ENCODE measurements around the gene MRPL54. TPM values are rescaled to one million over a fixed set of nuclear protein-coding genes. Genes with fewer than 3 reads are reported as not detected.

MRPL54 gene
- total RNA-seq, 1 experiment from 2014 or later, result 46.4 TPM

DNA sequence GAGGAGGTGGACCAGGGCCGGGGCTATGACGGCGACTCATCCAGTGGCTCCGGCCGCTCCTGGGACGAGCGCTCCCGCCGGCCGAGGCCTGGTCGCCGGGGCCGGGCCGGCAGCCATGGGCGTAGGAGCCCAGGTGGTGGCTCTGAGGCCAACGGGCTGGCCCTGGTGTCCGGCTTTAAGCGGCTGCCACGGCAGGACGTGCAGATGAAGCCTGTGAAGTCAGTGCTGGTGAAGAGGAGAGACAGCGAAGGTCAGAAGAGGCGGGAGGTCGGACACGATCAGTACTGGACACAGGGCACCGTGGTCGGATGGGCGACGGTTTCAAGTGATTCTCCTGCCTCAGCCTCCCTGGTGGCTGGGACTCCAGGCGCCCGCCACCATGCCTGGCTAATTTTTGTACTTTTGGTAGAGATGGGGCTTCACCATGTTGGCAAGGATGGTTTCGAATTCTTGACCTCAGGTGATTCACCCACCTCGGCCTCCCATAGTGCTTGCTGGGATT lies 32.0 kb upstream of the MRPL54 start:
- no peaks in the 10 kb centered on the region for H3K4me1 ChIP-seq
- TF ChIP-seq, protein P1, sequence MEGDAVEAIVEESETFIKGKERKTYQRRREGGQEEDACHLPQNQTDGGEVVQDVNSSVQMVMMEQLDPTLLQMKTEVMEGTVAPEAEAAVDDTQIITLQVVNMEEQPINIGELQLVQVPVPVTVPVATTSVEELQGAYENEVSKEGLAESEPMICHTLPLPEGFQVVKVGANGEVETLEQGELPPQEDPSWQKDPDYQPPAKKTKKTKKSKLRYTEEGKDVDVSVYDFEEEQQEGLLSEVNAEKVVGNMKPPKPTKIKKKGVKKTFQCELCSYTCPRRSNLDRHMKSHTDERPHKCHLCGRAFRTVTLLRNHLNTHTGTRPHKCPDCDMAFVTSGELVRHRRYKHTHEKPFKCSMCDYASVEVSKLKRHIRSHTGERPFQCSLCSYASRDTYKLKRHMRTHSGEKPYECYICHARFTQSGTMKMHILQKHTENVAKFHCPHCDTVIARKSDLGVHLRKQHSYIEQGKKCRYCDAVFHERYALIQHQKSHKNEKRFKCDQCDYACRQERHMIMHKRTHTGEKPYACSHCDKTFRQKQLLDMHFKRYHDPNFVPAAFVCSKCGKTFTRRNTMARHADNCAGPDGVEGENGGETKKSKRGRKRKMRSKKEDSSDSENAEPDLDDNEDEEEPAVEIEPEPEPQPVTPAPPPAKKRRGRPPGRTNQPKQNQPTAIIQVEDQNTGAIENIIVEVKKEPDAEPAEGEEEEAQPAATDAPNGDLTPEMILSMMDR (IDR thresholded peaks at IDR 0.05; ENCODE audit: insufficient read depth in 1 of 2, low read depth in 1 of 2, low read length in 1 of 2, severe bottlenecking in 1 of 2, unreplicated experiment in 1 of 2), result no peak
- H3K36me3 Mint-ChIP-seq (ENCODE audit: insufficient read depth, unreplicated experiment), result peaks cover 40% of the 10 kb centered on the region
- H3K27me3 ChIP-seq (replicated peaks; ENCODE audit: control insufficient read depth, insufficient read depth, low read length), result no peaks in the 10 kb centered on the region
- no peak overlapping the region for H3K27ac Mint-ChIP-seq (ENCODE audit: unreplicated experiment)
- no peaks in the 10 kb centered on the region for H3K27me3 Mint-ChIP-seq (ENCODE audit: insufficient read depth, unreplicated experiment)
- no peaks in the 10 kb centered on the region for H3K4me1 Mint-ChIP-seq (ENCODE audit: low read depth, unreplicated experiment)
- H3K9me3 ChIP-seq, result no peaks in the 10 kb centered on the region
- no peaks in the 10 kb centered on the region for H3K9me3 Mint-ChIP-seq (ENCODE audit: unreplicated experiment)
- no peak overlapping the region for H3K4me3 ChIP-seq (ENCODE audit: low read depth, low read length)
- H3K36me3 ChIP-seq (ENCODE audit: control insufficient read depth, insufficient read depth, low read length), result peaks cover 4% of the 10 kb centered on the region; the same call in 1 of the 2 replicates
- no peak overlapping the region for H3K4me3 Mint-ChIP-seq (ENCODE audit: unreplicated experiment)
- DNase-seq, result no peak
- intact Hi-C loops (cut with micrococcal nuclease; ENCODE audit: unreplicated experiment), result no loop called here
- BruUV-seq (replicated peaks), result no TSS peak
- POLR2A ChIA-PET, result no interaction called here
- CTCF ChIA-PET, result no interaction called here

DNA sequence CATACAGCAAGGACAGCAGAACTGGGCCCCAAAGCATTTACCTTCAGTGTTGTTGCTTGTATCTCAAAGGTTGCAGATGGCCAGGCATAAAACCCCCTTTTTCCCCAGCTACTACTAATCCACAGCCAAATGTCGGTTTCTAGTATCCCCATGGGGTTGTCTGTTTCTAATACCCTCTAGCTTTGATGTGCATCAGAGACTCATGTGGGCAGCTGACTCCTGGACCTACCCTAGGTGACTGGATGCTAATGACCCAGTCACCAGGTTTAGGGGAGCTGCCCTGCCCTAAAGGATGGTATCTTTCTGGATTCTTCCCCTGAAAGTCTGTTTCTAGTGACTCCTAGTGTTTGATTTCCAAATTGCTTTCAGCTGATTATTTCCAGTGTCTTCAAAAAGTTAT lies 30.4 kb upstream of the MRPL54 start:
- no peaks in the 10 kb centered on the region for H3K4me1 Mint-ChIP-seq (ENCODE audit: low read depth, unreplicated experiment)
- Histone ChIP-seq H3K27me3 (replicated peaks; ENCODE audit: control insufficient read depth, insufficient read depth, low read length) (no peaks in the 10 kb centered on the region), H3K4me3 (ENCODE audit: low read depth, low read length) (no peak overlapping the region), H3K36me3 (ENCODE audit: control insufficient read depth, insufficient read depth, low read length) (peaks cover 6% of the 10 kb centered on the region), H3K9me3 (no peaks in the 10 kb centered on the region), H3K4me1 (no peaks in the 10 kb centered on the region)
- BruUV-seq (replicated peaks), result no TSS peak
- DNase-seq, result no peak
- H3K27me3 Mint-ChIP-seq (ENCODE audit: insufficient read depth, unreplicated experiment), result no peaks in the 10 kb centered on the region
- intact Hi-C loops (cut with micrococcal nuclease; ENCODE audit: unreplicated experiment), result no loop called here
- POLR2A ChIA-PET, result interaction anchor here (0.6 kb wide), 1 partner anchor 13 kb away, joined by 4 read pairs; no protein-coding TSS in a partner anchor
- TF ChIP-seq, protein P1 (IDR thresholded peaks at IDR 0.05; ENCODE audit: insufficient read depth in 1 of 2, low read depth in 1 of 2, low read length in 1 of 2, severe bottlenecking in 1 of 2, unreplicated experiment in 1 of 2), result no peak
- CTCF ChIA-PET, result interaction anchor here (0.6 kb wide), 1 partner anchor 1802 kb away, joined by 3 read pairs; no protein-coding TSS in a partner anchor
- no peaks in the 10 kb centered on the region for H3K9me3 Mint-ChIP-seq (ENCODE audit: unreplicated experiment)
- no peak overlapping the region for H3K4me3 Mint-ChIP-seq (ENCODE audit: unreplicated experiment)
- no peak overlapping the region for H3K27ac Mint-ChIP-seq (ENCODE audit: unreplicated experiment)
- H3K36me3 Mint-ChIP-seq (ENCODE audit: insufficient read depth, unreplicated experiment), result peaks cover 40% of the 10 kb centered on the region

DNA sequence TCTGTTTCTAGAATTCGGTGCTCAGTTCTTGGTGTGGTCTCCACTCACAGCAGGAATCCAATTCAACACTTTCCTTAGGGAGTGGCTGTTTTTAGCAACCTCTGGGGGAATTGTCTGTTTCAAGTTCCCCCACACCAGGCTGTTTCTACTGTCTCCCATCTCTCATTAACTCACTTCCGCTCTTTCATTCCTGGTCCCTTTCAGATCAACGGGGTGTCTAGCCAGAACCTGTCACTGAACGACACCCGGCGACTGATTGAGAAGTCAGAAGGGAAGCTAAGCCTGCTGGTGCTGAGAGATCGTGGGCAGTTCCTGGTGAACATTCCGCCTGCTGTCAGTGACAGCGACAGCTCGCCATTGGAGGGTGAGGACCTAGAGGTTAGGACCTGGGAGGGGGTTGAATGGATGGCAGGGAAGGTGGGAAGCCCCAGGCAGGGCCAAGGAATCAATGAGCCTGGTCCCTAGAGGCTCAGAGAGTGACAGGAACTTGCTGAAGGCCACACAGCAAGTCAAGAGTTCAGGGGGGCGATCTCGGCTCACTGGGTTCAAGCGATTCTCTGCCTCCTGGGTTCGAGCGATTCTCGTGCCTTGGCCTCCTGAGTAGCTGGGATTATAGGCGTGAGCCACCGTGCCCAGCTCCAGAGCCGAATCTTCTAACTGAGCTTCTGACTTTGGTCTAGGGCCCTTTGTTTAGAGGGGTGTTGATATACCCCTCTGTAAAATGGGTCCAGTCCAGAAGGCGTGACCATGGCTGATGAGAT lies 28.8 kb upstream of the MRPL54 start:
- ChIA-PET POLR2A (no interaction called here), CTCF (no interaction called here)
- TF ChIP-seq, protein P1 (IDR thresholded peaks at IDR 0.05; ENCODE audit: insufficient read depth in 1 of 2, low read depth in 1 of 2, low read length in 1 of 2, severe bottlenecking in 1 of 2, unreplicated experiment in 1 of 2), result no peak
- Mint-ChIP-seq H3K4me1 (ENCODE audit: low read depth, unreplicated experiment) (no peaks in the 10 kb centered on the region), H3K27ac (ENCODE audit: unreplicated experiment) (no peak overlapping the region), H3K4me3 (ENCODE audit: unreplicated experiment) (no peak overlapping the region), H3K9me3 (ENCODE audit: unreplicated experiment) (no peaks in the 10 kb centered on the region), H3K27me3 (ENCODE audit: insufficient read depth, unreplicated experiment) (no peaks in the 10 kb centered on the region), H3K36me3 (ENCODE audit: insufficient read depth, unreplicated experiment) (peaks cover 44% of the 10 kb centered on the region)
- Histone ChIP-seq H3K4me1 (no peaks in the 10 kb centered on the region), H3K4me3 (ENCODE audit: low read depth, low read length) (no peak overlapping the region), H3K27me3 (replicated peaks; ENCODE audit: control insufficient read depth, insufficient read depth, low read length) (no peaks in the 10 kb centered on the region), H3K9me3 (no peaks in the 10 kb centered on the region), H3K36me3 (ENCODE audit: control insufficient read depth, insufficient read depth, low read length) (peaks cover 6% of the 10 kb centered on the region)
- DNase-seq, result no peak
- BruUV-seq (replicated peaks), result no TSS peak
- intact Hi-C loops (cut with micrococcal nuclease; ENCODE audit: unreplicated experiment), result no loop called here

All from Caco-2 (cell line).